HepG2 (cell line): Measurements from ENCODE around the gene PTCD2. TPM values are rescaled to one million over a fixed set of nuclear protein-coding genes. Genes with fewer than 3 reads are reported as not detected.
A peak's percentile ranks its signal among the peaks of the same experiment; 100 is the strongest.

Experiments
- AGO1 ChIP-seq: fragments of 200-400 bp; formaldehyde crosslinking; IDR thresholded peaks from 2 replicates; pipeline ENCODE4 v1.6.1; 2017; ENCODE audit warnings: mild to moderate bottlenecking, low read depth, low read length, moderate library complexity; ENCODE audit not compliant: poor library complexity, severe bottlenecking
- ARHGAP35 ChIP-seq: sonication (generic); formaldehyde crosslinking; IDR thresholded peaks from 2 replicates; pipeline ENCODE4 v1.9.0; 2022; ENCODE audit warnings: mild to moderate bottlenecking, inconsistent platforms, moderate library complexity, missing genetic modification reagents, borderline replicate concordance
- JARID2 ChIP-seq: sonication (generic); formaldehyde crosslinking; IDR thresholded peaks from 2 replicates; pipeline ENCODE4 v1.8.1; 2023; ENCODE audit warnings: missing genetic modification reagents, inconsistent platforms; ENCODE audit not compliant: insufficient replicate concordance
- SAP130 ChIP-seq: IDR thresholded peaks from 2 replicates; pipeline ENCODE4 v1.6.1; 2016; ENCODE audit warnings: low read depth
- ZFP36L2 ChIP-seq: sonication (generic); formaldehyde crosslinking; IDR thresholded peaks from 2 replicates; pipeline ENCODE4 v1.4.0; 2020; ENCODE audit warnings: missing genetic modification reagents
- ZNF333 ChIP-seq: sonication (generic); formaldehyde crosslinking; IDR thresholded peaks from 2 replicates; pipeline ENCODE4 v1.4.0; 2020; ENCODE audit warnings: mild to moderate bottlenecking, missing genetic modification reagents, borderline replicate concordance
- ZNF709 ChIP-seq: sonication (generic); formaldehyde crosslinking; IDR thresholded peaks from 2 replicates; pipeline ENCODE4 v1.5.0; 2020; ENCODE audit warnings: mild to moderate bottlenecking, missing genetic modification reagents
- ZNF891 ChIP-seq: sonication (generic); formaldehyde crosslinking; IDR thresholded peaks from 2 replicates; pipeline ENCODE4 v1.5.0; 2020; ENCODE audit warnings: mild to moderate bottlenecking, missing genetic modification reagents
- polyA plus RNA-seq, 8 experiments: library from polyadenylated mRNA; depleted of rRNA in 3 of 8; stranded (reverse) in 7 of 8; unstranded in 1 of 8; fragments of >200 nt; fragmentation: Illumina TruSeq in 4 of 8; extraction: Trizol in 4 of 8; gene quantifications; 2 replicates each; pipeline versions ENCODE4 v1.2.1 to v1.2.3, GENCODE V29; 2011 to 2016; ENCODE audit warnings: low read depth in 4 of 8, missing spikeins in 1 of 8, mixed read lengths in 1 of 8; ENCODE audit not compliant: insufficient read depth in 1 of 8
- total RNA-seq, 5 experiments: library from RNA; depleted of rRNA; stranded (reverse); fragments of >200 nt; fragmentation: Illumina TruSeq; extraction: Trizol; gene quantifications; 2 replicates each; pipeline ENCODE4 v1.2.3, GENCODE V29; 2016; ENCODE audit warnings: low read depth in 1 of 5
- TF ChIP-seq, protein P1 (sequence below): sonication (generic); formaldehyde crosslinking; conservative IDR thresholded peaks from 2 replicates; pipeline ENCODE4 v1.8.0; 2022; ENCODE audit warnings: mild to moderate bottlenecking, moderate library complexity, missing genetic modification reagents
- TF ChIP-seq, protein P2 (sequence below): IDR thresholded peaks from 2 replicates; pipeline ENCODE4 v1.6.1; 2016
- TF ChIP-seq, protein P3 (sequence below), 2 experiments: fragments of 450-650 bp in 1 of 2; sonication (generic) in 1 of 2; formaldehyde crosslinking; IDR thresholded peaks; 2 replicates each; pipeline versions ENCODE4 v1.5.0 to v1.8.0; 2020 to 2022; ENCODE audit warnings: mild to moderate bottlenecking in 1 of 2, missing genetic modification reagents in 1 of 2
- TF ChIP-seq, protein P4 (sequence below), 2 experiments: fragments of 450-650 bp in 1 of 2; sonication (generic) in 1 of 2; formaldehyde crosslinking in 1 of 2; IDR thresholded peaks; 2 replicates each; pipeline versions ENCODE4 v1.6.1 to v1.8.0; 2016 to 2022; ENCODE audit warnings: antibody characterized with exemption in 1 of 2, mild to moderate bottlenecking in 1 of 2, missing genetic modification reagents in 1 of 2
- TF ChIP-seq, protein P5 (sequence below): sonication (generic); formaldehyde crosslinking; IDR thresholded peaks from 2 replicates; pipeline ENCODE4 v1.5.0; 2020; ENCODE audit warnings: mild to moderate bottlenecking, missing genetic modification reagents

PTCD2 gene
- total and polyA plus RNA-seq, 2 of the 13 experiments (the other 11 are each of a cell fraction or from before 2014, with no cell fraction given) = 5.3 to 6.4 TPM

DNA sequence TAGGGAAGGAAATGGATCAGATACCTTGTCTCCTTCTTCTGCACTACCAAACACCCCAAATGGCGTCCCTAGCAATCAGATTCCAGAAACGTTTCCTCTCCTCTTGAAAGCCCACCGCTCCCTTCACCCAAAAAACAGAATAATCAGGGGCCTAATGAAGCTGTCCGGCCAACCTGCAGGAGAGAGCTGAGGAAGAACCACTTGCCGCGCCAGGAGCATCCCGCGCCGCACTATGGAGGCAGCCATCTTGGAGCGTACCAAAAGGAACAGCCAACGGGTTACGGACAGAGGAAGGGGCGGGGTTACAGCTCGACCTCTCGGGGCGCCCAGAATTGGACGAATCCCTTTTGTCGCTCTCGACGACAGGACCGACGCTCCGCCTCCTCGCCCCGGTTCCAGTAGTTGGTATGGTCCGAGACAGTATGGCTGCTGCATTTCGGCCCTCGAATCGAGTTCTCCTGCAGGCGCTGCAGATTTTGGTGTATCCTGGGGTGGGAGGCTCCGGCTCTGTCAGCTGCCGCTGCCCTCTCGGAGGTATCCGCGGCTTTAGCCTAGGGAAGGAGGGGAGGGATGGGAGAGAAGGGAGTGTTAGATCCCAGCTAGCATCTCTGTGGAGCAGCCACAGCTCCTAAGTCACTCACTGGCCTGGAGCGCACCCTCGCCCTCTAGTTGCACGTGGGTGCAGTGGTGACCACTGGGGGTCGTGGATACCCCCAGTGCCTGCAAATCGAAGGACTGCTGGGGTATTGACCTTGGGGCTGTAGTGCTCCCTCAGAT is at the start of gene PTCD2, which contains the start of gene MRPS27 (continued):
- TF ChIP-seq, protein P1, sequence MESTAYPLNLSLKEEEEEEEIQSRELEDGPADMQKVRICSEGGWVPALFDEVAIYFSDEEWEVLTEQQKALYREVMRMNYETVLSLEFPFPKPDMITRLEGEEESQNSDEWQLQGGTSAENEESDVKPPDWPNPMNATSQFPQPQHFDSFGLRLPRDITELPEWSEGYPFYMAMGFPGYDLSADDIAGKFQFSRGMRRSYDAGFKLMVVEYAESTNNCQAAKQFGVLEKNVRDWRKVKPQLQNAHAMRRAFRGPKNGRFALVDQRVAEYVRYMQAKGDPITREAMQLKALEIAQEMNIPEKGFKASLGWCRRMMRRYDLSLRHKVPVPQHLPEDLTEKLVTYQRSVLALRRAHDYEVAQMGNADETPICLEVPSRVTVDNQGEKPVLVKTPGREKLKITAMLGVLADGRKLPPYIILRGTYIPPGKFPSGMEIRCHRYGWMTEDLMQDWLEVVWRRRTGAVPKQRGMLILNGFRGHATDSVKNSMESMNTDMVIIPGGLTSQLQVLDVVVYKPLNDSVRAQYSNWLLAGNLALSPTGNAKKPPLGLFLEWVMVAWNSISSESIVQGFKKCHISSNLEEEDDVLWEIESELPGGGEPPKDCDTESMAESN (CRISPR knock-in tag) = peak; percentile 77
- TF ChIP-seq ZNF709 (CRISPR knock-in tag) = peak; percentile 78
- TF ChIP-seq, protein P2, sequence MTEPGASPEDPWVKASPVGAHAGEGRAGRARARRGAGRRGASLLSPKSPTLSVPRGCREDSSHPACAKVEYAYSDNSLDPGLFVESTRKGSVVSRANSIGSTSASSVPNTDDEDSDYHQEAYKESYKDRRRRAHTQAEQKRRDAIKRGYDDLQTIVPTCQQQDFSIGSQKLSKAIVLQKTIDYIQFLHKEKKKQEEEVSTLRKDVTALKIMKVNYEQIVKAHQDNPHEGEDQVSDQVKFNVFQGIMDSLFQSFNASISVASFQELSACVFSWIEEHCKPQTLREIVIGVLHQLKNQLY (CRISPR knock-in tag) = peak; percentile 32; the same call in 1 of the 2 replicates
- 0 out of 2 replicates have a peak, but pooled peaks have one; percentile 19 for TF ChIP-seq ZFP36L2
- TF ChIP-seq, protein P3, sequence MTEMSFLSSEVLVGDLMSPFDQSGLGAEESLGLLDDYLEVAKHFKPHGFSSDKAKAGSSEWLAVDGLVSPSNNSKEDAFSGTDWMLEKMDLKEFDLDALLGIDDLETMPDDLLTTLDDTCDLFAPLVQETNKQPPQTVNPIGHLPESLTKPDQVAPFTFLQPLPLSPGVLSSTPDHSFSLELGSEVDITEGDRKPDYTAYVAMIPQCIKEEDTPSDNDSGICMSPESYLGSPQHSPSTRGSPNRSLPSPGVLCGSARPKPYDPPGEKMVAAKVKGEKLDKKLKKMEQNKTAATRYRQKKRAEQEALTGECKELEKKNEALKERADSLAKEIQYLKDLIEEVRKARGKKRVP (CRISPR knock-in tag; IDR thresholded peaks at IDR 0.05) = no peak
- 0 out of 2 replicates have a peak, but pooled peaks have one; percentile 48 for TF ChIP-seq ZNF891 (CRISPR knock-in tag)
- TF ChIP-seq ZNF333 (CRISPR knock-in tag) = 0 out of 2 replicates have a peak, but pooled peaks have one; percentile 67
- 0 out of 2 replicates have a peak, but pooled peaks have one; percentile 43 for TF ChIP-seq ARHGAP35 (CRISPR knock-in tag)
- peak; percentile 52 for TF ChIP-seq AGO1
- TF ChIP-seq, protein P4, sequence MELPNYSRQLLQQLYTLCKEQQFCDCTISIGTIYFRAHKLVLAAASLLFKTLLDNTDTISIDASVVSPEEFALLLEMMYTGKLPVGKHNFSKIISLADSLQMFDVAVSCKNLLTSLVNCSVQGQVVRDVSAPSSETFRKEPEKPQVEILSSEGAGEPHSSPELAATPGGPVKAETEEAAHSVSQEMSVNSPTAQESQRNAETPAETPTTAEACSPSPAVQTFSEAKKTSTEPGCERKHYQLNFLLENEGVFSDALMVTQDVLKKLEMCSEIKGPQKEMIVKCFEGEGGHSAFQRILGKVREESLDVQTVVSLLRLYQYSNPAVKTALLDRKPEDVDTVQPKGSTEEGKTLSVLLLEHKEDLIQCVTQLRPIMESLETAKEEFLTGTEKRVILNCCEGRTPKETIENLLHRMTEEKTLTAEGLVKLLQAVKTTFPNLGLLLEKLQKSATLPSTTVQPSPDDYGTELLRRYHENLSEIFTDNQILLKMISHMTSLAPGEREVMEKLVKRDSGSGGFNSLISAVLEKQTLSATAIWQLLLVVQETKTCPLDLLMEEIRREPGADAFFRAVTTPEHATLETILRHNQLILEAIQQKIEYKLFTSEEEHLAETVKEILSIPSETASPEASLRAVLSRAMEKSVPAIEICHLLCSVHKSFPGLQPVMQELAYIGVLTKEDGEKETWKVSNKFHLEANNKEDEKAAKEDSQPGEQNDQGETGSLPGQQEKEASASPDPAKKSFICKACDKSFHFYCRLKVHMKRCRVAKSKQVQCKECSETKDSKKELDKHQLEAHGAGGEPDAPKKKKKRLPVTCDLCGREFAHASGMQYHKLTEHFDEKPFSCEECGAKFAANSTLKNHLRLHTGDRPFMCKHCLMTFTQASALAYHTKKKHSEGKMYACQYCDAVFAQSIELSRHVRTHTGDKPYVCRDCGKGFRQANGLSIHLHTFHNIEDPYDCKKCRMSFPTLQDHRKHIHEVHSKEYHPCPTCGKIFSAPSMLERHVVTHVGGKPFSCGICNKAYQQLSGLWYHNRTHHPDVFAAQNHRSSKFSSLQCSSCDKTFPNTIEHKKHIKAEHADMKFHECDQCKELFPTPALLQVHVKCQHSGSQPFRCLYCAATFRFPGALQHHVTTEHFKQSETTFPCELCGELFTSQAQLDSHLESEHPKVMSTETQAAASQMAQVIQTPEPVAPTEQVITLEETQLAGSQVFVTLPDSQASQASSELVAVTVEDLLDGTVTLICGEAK (IDR thresholded peaks at IDR 0.05) = no peak
- TF ChIP-seq, protein P4 (CRISPR knock-in tag; IDR thresholded peaks at IDR 0.05) = no peak; the same call in 1 of the 2 replicates
- TF ChIP-seq, protein P5, sequence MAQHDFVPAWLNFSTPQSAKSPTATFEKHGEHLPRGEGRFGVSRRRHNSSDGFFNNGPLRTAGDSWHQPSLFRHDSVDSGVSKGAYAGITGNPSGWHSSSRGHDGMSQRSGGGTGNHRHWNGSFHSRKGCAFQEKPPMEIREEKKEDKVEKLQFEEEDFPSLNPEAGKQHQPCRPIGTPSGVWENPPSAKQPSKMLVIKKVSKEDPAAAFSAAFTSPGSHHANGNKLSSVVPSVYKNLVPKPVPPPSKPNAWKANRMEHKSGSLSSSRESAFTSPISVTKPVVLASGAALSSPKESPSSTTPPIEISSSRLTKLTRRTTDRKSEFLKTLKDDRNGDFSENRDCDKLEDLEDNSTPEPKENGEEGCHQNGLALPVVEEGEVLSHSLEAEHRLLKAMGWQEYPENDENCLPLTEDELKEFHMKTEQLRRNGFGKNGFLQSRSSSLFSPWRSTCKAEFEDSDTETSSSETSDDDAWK (CRISPR knock-in tag) = no peak
- peak; percentile 89 for TF ChIP-seq SAP130
- TF ChIP-seq JARID2 (CRISPR knock-in tag) = no peak
